Hepatocyte (in vitro differentiated cells): ENCODE data around the gene PLA2G1B. TPM values are rescaled to one million over a fixed set of nuclear protein-coding genes. Genes with fewer than 3 reads are reported as not detected.
A peak's percentile ranks its signal among the peaks of the same experiment; 100 is the strongest.

Source experiments
- DNase-seq: peaks from one replicate; pipeline ENCODE4 v3.0.0-alpha.2; 2016; ENCODE audit warnings: low spot score
- H2AFZ ChIP-seq: fragments of 200-600 bp; sonication (generic); 2 replicates; pipeline ENCODE4 v1.6.0; 2016; ENCODE audit warnings: antibody characterized with exemption, mild to moderate bottlenecking
- H3K27ac ChIP-seq: fragments of 200-600 bp; sonication (generic); 2 replicates; pipeline ENCODE4 v1.5.1; 2016; ENCODE audit warnings: mild to moderate bottlenecking
- H3K27me3 ChIP-seq: fragments of 200-600 bp; sonication (generic); 2 replicates; pipeline ENCODE4 v1.6.1; 2016
- H3K36me3 ChIP-seq: fragments of 200-600 bp; sonication (generic); replicated peaks from 2 replicates; pipeline ENCODE4 v1.5.1; 2016; ENCODE audit warnings: low read depth; ENCODE audit not compliant: insufficient read depth
- H3K4me1 ChIP-seq: fragments of 200-600 bp; sonication (generic); 2 replicates; pipeline ENCODE4 v1.5.1; 2016; ENCODE audit warnings: mild to moderate bottlenecking, moderate library complexity; ENCODE audit not compliant: insufficient read depth
- H3K4me2 ChIP-seq: fragments of 200-600 bp; sonication (generic); 2 replicates; pipeline ENCODE4 v1.6.0; 2016
- H3K4me3 ChIP-seq: fragments of 200-600 bp; sonication (generic); 2 replicates; pipeline ENCODE4 v1.5.1; 2016; ENCODE audit warnings: mild to moderate bottlenecking
- H3K79me2 ChIP-seq: fragments of 200-600 bp; sonication (generic); 2 replicates; pipeline ENCODE4 v1.6.0; 2017; ENCODE audit warnings: mild to moderate bottlenecking
- H3K9me2 ChIP-seq: fragments of 200-600 bp; sonication (generic); replicated peaks from 2 replicates; pipeline ENCODE4 v1.6.0; 2017; ENCODE audit warnings: mild to moderate bottlenecking; ENCODE audit not compliant: insufficient read depth
- H3K9me3 ChIP-seq: fragments of 200-600 bp; sonication (generic); 2 replicates; pipeline ENCODE4 v1.5.1; 2016; ENCODE audit warnings: low read depth, mild to moderate bottlenecking
- H4K20me1 ChIP-seq: fragments of 200-600 bp; sonication (generic); 2 replicates; pipeline ENCODE4 v1.6.0; 2016; ENCODE audit warnings: mild to moderate bottlenecking; ENCODE audit not compliant: insufficient read depth, poor library complexity, severe bottlenecking
- CTCF ChIP-seq: fragments of 200-600 bp; sonication (generic); IDR thresholded peaks from 2 replicates; pipeline ENCODE4 v1.5.1; 2016; ENCODE audit warnings: antibody characterized with exemption, mild to moderate bottlenecking; ENCODE audit not compliant: poor library complexity
- EZH2 ChIP-seq: fragments of 200-600 bp; sonication (generic); IDR thresholded peaks from 2 replicates; pipeline ENCODE4 v1.6.1; 2016; ENCODE audit warnings: antibody characterized with exemption, mild to moderate bottlenecking, borderline replicate concordance
- EZH2phosphoT487 ChIP-seq: fragments of 200-600 bp; sonication (generic); IDR thresholded peaks from one replicate; pipeline ENCODE4 v1.6.1; 2018; ENCODE audit warnings: antibody characterized with exemption, mild to moderate bottlenecking, low read depth, moderate library complexity; ENCODE audit not compliant: unreplicated experiment, severe bottlenecking
- WGBS: methylation state at CpG from one replicate; pipeline ENCODE4 v1.1.6; 2016; ENCODE audit warnings: low lambda C conversion rate; ENCODE audit errors: missing lambda C conversion rate; 5-methylcytosine and 5-hydroxymethylcytosine counted together
- polyA plus RNA-seq: library from polyadenylated mRNA; unstranded; fragments of >200 nt; fragmentation: Nextera tagmentation; extraction: Ambion mirVana; gene quantifications from 2 replicates; pipeline ENCODE4 v1.2.1, GENCODE V29; 2016
- total RNA-seq: library from RNA; depleted of rRNA; stranded (reverse); fragments of >200 nt; gene quantifications from 2 replicates; pipeline ENCODE4 v1.2.3, GENCODE V29; 2014

Gene PLA2G1B
- total and polyA plus RNA-seq, 2 experiments from 2014 or later: 8.5 to 14.7 TPM

DNA sequence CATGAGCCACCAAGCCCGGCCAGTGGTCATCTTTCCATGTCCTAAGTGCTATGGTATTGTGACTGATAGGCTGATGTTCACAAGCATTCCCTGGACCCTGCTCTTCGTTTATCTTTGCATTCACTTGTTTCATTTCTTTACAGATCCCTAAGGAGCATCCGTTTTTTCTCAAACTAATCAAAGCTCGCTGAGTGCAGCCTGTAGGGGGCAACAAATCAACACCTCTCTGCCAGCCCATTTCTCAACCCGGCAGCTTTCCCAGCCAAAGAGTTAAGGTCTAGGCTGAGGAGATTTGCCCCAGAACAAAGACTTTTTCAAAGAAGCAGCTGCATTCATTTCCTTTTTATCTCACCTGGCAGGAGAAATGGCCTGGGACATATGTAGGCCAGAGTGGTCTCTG lies 13.4 kb downstream of the PLA2G1B start:
- no peak for DNase-seq

DNA sequence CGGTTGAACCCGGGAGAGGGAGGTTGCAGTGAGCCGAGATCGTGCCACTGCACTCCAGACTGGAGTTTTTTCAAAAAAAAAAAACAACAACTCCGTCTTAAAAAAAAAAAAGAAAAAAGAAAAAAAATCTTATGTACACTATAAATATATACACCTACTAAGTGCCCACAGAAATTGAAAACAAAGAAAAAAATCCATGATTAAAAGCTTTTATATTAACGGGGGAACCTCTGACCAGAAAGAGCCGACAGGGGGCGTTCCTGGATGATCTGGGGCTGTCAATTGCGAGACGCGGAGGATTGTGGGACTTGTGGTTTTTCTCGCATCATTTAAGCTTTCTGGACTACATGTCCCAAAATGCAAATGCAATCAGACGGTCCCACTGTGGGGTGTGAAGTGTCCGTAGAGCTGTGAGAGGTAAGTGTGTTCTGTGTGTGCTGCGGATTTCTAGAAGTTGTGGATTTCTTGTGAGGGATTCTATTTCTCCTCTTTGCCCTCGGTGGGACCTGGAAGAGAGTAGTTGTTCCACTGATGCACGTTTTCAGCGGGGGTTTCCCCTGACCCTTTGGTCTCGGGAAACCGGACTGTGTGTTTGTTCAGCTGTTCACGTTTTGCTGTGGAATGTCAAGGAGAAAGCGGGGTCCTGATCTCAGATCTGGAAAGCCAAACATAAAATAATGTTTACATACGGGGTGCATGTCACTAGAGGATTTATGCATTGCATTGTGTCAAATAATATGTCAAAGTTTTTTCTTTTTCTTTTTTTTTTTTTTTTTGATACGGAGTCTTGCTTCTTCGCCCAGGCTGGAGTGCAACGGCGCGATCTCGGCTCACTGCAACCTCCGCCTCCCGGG lies 25.4 kb downstream of the PLA2G1B start, which contains the start of gene SIRT4:
Gene SIRT4, plus strand, starts transcription at position 360 of the 854 bp plus-strand sequence. CDS start 1,241 bp downstream, outside the sequence.
- Histone ChIP-seq H3K27me3 (no peaks in the 10 kb centered on the region), H3K4me1 (no peaks in the 10 kb centered on the region), H3K9me3 (no peaks in the 10 kb centered on the region), H3K9me2 (no peaks in the 10 kb centered on the region), H4K20me1 (no peaks in the 10 kb centered on the region), H3K4me2 (peak within 1 kb of the TSS; percentile 64), H3K4me3 (peak within 1 kb of the TSS; percentile 30), H3K79me2 (no peaks in the 10 kb centered on the region), H2AFZ (peak within 1 kb of the TSS; percentile 55), H3K36me3 (no peaks in the 10 kb centered on the region), H3K27ac (peak within 1 kb of the TSS; percentile 76)
- no peak for TF ChIP-seq EZH2
- peak; percentile 93 for TF ChIP-seq CTCF
- WGBS: 13% methylated on average over 30 of the region's 31 CpGs
- peak; percentile 95 for DNase-seq

More for the DNA sequence above, 13.4 kb downstream of the PLA2G1B start:
- no peak overlapping the region for H3K4me3 ChIP-seq
- H3K4me1 ChIP-seq: peaks cover 4% of the 10 kb centered on the region
- no peaks in the 10 kb centered on the region for H3K36me3 ChIP-seq
- no peaks in the 10 kb centered on the region for H3K27me3 ChIP-seq
- no peak for TF ChIP-seq EZH2phosphoT487
- TF ChIP-seq EZH2: no peak
- peak; percentile 13 for TF ChIP-seq CTCF
- H3K9me3 ChIP-seq: no peaks in the 10 kb centered on the region
- no peak overlapping the region for H3K27ac ChIP-seq
- H2AFZ ChIP-seq: no peak overlapping the region
- 56% methylated on average over 5 of the region's 5 CpGs for WGBS
- no peaks in the 10 kb centered on the region for H4K20me1 ChIP-seq
- no peak overlapping the region for H3K4me2 ChIP-seq
- no peaks in the 10 kb centered on the region for H3K79me2 ChIP-seq
- H3K9me2 ChIP-seq: no peaks in the 10 kb centered on the region

- peak within 1 kb of the TSS; percentile 23 for H3K4me3 ChIP-seq
- H3K79me2 ChIP-seq: no peaks in the 10 kb centered on the region
- TF ChIP-seq CTCF (no peak), EZH2 (no peak), EZH2phosphoT487 (no peak)
- WGBS: under 1% methylated on average over 29 of the region's 29 CpGs
- no peaks in the 10 kb centered on the region for H3K27me3 ChIP-seq
- H3K9me3 ChIP-seq: no peaks in the 10 kb centered on the region
- H3K27ac ChIP-seq: peak within 1 kb of the TSS; percentile 94
- no peaks in the 10 kb centered on the region for H3K36me3 ChIP-seq
- H4K20me1 ChIP-seq: no peaks in the 10 kb centered on the region
- peak within 1 kb of the TSS; percentile 27 for H2AFZ ChIP-seq
- peak; percentile 87 for DNase-seq
- no peaks in the 10 kb centered on the region for H3K9me2 ChIP-seq
- H3K4me1 ChIP-seq: no peaks in the 10 kb centered on the region
- H3K4me2 ChIP-seq: peak within 1 kb of the TSS; percentile 76
Observed at GRCh38 chr12:120292661-120293531, 34.7 kb downstream of the PLA2G1B start, which contains the start of gene RNU4-1. TSS of gene RNU4-1 (minus strand) at chr12:120293237.
